IPS-18a (cell line): ENCODE results near the gene KIF26A.

Source experiments
- H3K27ac ChIP-seq: one replicate; pipeline ENCODE4 v1.5.1; 2013; ENCODE audit warnings: low read length
- H3K27me3 ChIP-seq: one replicate; pipeline ENCODE4 v1.6.1; 2013; ENCODE audit warnings: mild to moderate bottlenecking, low read length; ENCODE audit not compliant: control insufficient read depth, insufficient read depth
- H3K36me3 ChIP-seq: one replicate; pipeline ENCODE4 v1.6.1; 2013; ENCODE audit warnings: low read depth, low read length; ENCODE audit not compliant: control insufficient read depth
- H3K4me1 ChIP-seq: one replicate; pipeline ENCODE4 v1.6.1; 2013; ENCODE audit warnings: low read depth, low read length; ENCODE audit not compliant: control insufficient read depth
- H3K4me3 ChIP-seq: one replicate; pipeline ENCODE4 v1.5.1; 2013; ENCODE audit warnings: low read length
- H3K9ac ChIP-seq: one replicate; pipeline ENCODE4 v1.6.1; 2013; ENCODE audit warnings: mild to moderate bottlenecking, low read length, moderate library complexity
- H3K9me3 ChIP-seq: one replicate; pipeline ENCODE4 v1.6.1; 2013; ENCODE audit warnings: low read depth, low read length; ENCODE audit not compliant: control insufficient read depth

KIF26A gene

GRCh38 chr14:104110491-104111209 lies 27.7 kb upstream of the KIF26A start:
- Histone ChIP-seq H3K27ac (no peak overlapping the region), H3K9me3 (no peaks in the 10 kb centered on the region), H3K4me3 (no peak overlapping the region), H3K36me3 (no peaks in the 10 kb centered on the region), H3K4me1 (peaks cover 4% of the 10 kb centered on the region), H3K27me3 (peaks cover 3% of the 10 kb centered on the region), H3K9ac (no peak overlapping the region)

DNA sequence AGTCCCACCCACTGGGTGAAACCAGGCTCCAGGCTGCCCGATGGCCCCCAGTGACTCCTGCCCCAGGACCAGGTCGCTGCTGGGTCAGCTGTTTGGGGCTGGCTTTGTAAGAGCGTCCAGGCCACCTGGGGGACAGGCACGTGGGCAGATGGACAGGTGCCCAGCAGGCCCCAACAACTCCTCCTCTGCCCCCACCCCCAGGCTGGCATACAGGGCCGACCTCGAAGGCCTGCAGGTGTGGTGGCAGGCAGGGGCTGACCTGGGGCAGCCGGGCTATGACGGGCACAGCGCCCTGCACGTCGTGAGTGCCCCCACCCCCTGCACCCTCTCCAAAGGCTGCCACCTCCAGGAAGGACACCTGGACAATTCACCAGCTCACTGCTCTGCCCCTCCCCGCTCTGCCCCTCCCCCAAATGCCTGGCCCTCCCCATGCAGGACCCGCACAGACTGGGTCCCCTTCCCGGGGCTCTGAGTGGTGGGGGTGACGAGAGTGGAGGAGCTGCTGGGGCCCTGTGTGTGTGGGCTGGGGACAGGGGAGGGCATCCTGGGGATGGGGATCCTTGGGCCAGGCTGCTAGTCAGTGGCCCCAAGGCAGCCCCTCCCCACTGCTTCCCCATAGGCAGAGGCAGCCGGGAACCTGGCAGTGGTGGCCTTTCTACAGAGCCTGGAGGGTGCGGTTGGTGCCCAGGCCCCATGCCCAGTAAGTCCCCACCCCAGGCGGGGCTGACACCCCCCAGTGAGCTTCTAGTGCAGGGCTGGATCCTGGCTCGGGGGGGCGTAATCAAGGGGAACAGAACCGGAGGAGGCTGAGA lies 26.9 kb upstream of the KIF26A start:
- Histone ChIP-seq H3K27ac (no peak overlapping the region), H3K9ac (no peak overlapping the region), H3K9me3 (no peaks in the 10 kb centered on the region), H3K36me3 (no peaks in the 10 kb centered on the region), H3K27me3 (peaks cover 11% of the 10 kb centered on the region), H3K4me3 (no peak overlapping the region), H3K4me1 (peaks cover 4% of the 10 kb centered on the region)

DNA sequence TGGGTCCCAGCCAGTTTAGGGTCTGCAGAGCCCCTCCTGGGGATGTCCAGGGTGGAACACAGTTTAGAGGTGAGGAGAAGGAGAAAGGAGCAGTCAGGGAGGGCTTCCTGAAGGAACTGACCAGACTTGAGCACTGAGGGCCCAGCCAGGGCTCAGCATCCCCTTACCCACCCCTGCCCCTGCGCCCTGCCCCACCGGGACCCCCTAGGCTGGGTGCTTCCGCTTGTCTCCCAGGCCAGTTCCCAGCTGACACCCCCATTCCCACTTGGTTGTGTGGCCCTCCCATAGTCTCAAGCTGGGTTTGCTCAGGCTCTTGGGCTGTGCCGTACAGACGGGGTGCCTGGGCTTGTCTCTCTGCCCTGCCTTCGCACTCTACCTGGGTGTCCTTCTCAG lies 26.3 kb upstream of the KIF26A start:
- Histone ChIP-seq H3K4me1 (peaks cover 4% of the 10 kb centered on the region), H3K4me3 (no peak overlapping the region), H3K9ac (no peak overlapping the region), H3K9me3 (no peaks in the 10 kb centered on the region), H3K27ac (no peak overlapping the region), H3K36me3 (no peaks in the 10 kb centered on the region), H3K27me3 (peaks cover 17% of the 10 kb centered on the region)

DNA sequence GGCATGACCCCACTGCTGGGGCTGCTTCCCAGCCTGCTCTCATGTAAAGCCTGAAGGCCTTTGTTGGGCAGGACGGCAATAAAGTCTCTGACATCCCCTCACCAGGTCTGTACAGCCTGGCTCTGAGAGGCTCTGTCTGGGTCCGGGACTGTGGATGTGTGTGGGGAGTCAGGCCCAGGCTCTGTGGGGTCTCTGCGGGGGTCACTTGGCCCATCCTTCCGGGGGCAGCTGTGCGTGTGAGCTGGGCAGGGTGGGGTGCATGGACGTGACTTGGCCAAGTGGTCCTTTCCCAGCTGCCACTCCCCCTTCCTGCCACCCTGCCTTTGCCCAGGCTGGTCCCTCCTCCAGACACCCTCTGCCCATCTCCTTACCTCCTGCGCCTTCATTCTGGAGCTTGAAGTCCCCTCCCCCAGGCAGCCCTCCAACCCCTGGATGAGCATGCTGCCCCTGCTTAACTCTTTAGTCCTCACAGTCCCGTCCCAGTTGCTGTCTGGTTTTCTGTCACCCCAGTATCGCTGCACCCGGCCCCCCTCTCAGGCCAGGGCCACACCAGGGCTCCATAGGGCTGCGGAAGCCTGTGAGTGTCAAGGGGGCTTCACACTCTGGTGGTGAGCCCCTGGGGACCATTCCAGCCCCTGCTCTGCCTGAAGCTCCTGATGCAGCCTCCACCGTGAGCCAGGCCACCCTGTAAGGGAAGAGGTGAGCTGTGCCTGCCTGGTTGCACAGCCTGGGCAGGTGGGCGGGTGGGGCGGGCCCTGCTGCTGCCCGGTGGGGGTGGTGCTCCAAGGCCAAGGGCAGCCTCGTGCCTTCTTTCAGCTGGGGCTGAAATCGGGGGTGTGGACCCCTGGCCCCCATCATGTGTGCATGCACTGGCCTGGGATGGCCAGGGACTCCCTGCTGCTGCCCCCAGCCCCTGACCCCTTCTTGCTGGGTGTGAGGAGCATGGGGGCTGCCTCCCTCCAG lies 25.5 kb upstream of the KIF26A start:
- H3K27ac ChIP-seq: no peak overlapping the region
- no peaks in the 10 kb centered on the region for H3K36me3 ChIP-seq
- no peak overlapping the region for H3K4me3 ChIP-seq
- peaks cover 25% of the 10 kb centered on the region for H3K27me3 ChIP-seq
- peaks cover 2% of the 10 kb centered on the region for H3K4me1 ChIP-seq
- no peaks in the 10 kb centered on the region for H3K9me3 ChIP-seq
- H3K9ac ChIP-seq: no peak overlapping the region

GRCh38 chr14:104113631-104114420 lies 24.6 kb upstream of the KIF26A start:
- no peak overlapping the region for H3K4me3 ChIP-seq
- no peak overlapping the region for H3K9ac ChIP-seq
- H3K27ac ChIP-seq: no peak overlapping the region
- no peaks in the 10 kb centered on the region for H3K36me3 ChIP-seq
- no peaks in the 10 kb centered on the region for H3K9me3 ChIP-seq
- no peaks in the 10 kb centered on the region for H3K4me1 ChIP-seq
- peaks cover 34% of the 10 kb centered on the region for H3K27me3 ChIP-seq

GRCh38 chr14:104114421-104115130 lies 23.8 kb upstream of the KIF26A start:
- no peaks in the 10 kb centered on the region for H3K36me3 ChIP-seq

DNA sequence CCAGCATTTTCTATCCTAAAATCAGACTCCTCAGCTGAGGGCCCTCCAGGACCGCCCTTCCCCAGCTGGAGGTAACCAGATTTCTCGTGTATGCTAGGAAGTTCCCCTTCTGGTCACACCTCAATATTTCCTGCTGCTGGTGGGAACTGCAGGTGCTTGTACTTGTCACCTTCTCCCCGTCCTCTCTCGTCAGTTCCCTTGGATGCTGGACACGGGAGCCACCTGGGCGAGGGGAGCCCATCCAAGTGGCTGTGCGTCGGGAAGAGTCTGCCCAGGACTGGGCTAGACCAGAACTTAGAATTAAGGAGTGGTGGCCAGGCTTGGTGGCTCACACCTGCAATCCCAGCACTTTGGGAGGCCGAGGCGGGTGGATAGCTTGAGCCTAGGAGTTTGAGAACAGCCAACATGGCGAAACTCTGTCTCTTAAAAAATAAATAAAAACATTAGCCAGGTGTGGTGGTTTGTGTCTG lies 23.2 kb upstream of the KIF26A start:
- Histone ChIP-seq H3K9ac (no peak overlapping the region), H3K27me3 (peaks cover 43% of the 10 kb centered on the region), H3K36me3 (no peaks in the 10 kb centered on the region), H3K4me3 (no peak overlapping the region), H3K9me3 (no peaks in the 10 kb centered on the region), H3K27ac (no peak overlapping the region), H3K4me1 (no peaks in the 10 kb centered on the region)

More at GRCh38 chr14:104114421-104115130, 23.8 kb upstream of the KIF26A start:
- no peak overlapping the region for H3K4me3 ChIP-seq
- no peak overlapping the region for H3K27ac ChIP-seq
- no peaks in the 10 kb centered on the region for H3K9me3 ChIP-seq
- H3K9ac ChIP-seq: no peak overlapping the region
- H3K4me1 ChIP-seq: no peaks in the 10 kb centered on the region
- H3K27me3 ChIP-seq: peaks cover 42% of the 10 kb centered on the region

DNA sequence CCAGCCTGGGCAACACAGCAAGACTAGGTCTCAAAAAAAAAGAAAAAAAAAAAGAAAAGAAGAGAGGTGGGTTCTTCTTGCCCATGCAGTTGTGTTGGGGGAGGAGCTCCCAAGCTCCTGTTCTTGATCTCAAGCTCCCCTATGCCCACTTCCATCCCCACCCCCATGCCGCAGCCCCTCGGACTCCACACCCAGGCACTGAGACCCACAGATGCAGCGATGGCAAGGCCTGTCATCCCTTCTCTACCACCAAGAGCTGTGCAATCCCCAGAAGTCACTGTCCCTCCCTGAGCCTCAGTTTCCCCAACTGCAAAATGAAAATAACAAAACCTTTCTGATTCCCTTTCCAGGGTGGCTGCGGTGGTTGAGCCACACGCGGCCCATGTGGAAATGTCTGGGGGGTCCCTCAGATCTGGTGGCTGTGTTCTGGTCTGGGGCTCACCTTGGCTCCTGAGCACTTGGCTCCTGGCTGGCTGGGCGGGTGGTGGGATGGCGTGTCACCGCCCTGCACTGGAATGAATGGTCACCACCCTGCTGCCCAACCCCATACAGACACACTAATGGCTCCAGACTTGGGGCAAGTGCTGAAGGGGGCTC lies 22.6 kb upstream of the KIF26A start:
- H3K9ac ChIP-seq: no peak overlapping the region
- H3K27me3 ChIP-seq: peaks cover 43% of the 10 kb centered on the region
- H3K4me3 ChIP-seq: no peak overlapping the region
- no peak overlapping the region for H3K27ac ChIP-seq
- H3K36me3 ChIP-seq: no peaks in the 10 kb centered on the region
- H3K9me3 ChIP-seq: no peaks in the 10 kb centered on the region
- no peaks in the 10 kb centered on the region for H3K4me1 ChIP-seq

- peaks cover 43% of the 10 kb centered on the region for H3K27me3 ChIP-seq
- H3K36me3 ChIP-seq: no peaks in the 10 kb centered on the region
- H3K27ac ChIP-seq: no peak overlapping the region
- H3K4me3 ChIP-seq: peak overlapping the region; percentile 40
- H3K9me3 ChIP-seq: no peaks in the 10 kb centered on the region
- no peak overlapping the region for H3K9ac ChIP-seq
- no peaks in the 10 kb centered on the region for H3K4me1 ChIP-seq
These were observed 22.1 kb upstream of the KIF26A start for GRCh38 chr14:104116288-104116755.

- no peaks in the 10 kb centered on the region for H3K4me1 ChIP-seq
- no peak overlapping the region for H3K27ac ChIP-seq
- H3K27me3 ChIP-seq: peaks cover 43% of the 10 kb centered on the region
- H3K9ac ChIP-seq: no peak overlapping the region
- no peaks in the 10 kb centered on the region for H3K9me3 ChIP-seq
- H3K36me3 ChIP-seq: no peaks in the 10 kb centered on the region
- peak overlapping the region; percentile 40 for H3K4me3 ChIP-seq
These were observed 21.5 kb upstream of the KIF26A start for GRCh38 chr14:104116756-104117340.
